Measurements from ENCODE around the gene COQ8A.

Gene COQ8A

DNA sequence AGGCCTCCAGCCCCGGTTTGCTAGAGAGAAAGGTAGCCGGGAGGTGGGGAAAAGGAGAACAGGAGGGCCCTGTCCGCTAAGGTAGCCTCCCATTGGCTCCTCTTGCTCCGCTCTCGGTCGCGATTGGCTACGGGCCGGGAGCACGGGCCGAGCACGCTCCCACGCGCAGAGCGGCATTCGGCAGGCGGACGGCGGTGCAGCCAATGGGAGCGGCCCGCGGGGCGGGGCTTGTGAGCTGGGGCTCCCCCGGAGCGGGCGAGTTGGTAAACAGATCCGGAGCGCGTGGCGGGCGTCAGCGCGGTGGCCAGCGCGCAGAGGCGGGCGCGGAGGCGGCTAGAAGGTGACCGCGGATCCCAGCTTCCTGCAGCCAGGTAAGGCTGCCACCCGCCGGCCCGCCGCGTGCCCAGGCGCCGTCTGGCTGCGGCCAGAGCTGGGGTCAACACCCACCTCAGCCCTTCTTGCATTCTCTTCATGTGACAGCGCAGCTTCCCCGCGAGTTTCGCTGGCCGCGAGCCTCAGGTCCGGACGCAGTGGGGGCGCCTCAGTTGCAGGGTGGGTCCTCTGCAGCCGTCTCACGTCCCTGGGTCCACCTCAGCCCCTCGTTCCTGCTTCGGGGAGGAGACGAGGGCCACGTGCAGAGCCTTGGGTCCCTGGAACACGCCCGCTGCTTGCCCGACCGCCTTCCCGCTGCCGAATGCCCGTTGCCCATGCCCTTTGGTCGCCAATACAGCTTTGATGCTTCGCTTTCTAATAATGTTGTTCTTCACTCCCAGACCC, at the start of gene COQ8A:
Gene COQ8A (plus strand): TSS at position 266 of the 777 bp plus-strand sequence. CDS start 21,092 bp downstream, outside the sequence.
- POLR2A ChIA-PET (ENCODE audit: low non-redundant PET): interaction anchor here (0.6 kb wide), 1 partner anchor 28 kb away, joined by 3 read pairs; no protein-coding TSS in a partner anchor
- TF ChIP-seq, protein P1, sequence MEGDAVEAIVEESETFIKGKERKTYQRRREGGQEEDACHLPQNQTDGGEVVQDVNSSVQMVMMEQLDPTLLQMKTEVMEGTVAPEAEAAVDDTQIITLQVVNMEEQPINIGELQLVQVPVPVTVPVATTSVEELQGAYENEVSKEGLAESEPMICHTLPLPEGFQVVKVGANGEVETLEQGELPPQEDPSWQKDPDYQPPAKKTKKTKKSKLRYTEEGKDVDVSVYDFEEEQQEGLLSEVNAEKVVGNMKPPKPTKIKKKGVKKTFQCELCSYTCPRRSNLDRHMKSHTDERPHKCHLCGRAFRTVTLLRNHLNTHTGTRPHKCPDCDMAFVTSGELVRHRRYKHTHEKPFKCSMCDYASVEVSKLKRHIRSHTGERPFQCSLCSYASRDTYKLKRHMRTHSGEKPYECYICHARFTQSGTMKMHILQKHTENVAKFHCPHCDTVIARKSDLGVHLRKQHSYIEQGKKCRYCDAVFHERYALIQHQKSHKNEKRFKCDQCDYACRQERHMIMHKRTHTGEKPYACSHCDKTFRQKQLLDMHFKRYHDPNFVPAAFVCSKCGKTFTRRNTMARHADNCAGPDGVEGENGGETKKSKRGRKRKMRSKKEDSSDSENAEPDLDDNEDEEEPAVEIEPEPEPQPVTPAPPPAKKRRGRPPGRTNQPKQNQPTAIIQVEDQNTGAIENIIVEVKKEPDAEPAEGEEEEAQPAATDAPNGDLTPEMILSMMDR (conservative IDR thresholded peaks at IDR 0.05; ENCODE audit: low read depth): no peak
- peak within 1 kb of the TSS; percentile 98 for H3K27ac ChIP-seq
- DNase-seq (ENCODE audit: low spot score): peak; percentile 100
- CTCF ChIA-PET: interaction anchor here (0.6 to 1.1 kb wide), 3 partner anchors 10 to 391 kb away, joined by 3 to 5 read pairs (median 3); no protein-coding TSS in a partner anchor

DNA sequence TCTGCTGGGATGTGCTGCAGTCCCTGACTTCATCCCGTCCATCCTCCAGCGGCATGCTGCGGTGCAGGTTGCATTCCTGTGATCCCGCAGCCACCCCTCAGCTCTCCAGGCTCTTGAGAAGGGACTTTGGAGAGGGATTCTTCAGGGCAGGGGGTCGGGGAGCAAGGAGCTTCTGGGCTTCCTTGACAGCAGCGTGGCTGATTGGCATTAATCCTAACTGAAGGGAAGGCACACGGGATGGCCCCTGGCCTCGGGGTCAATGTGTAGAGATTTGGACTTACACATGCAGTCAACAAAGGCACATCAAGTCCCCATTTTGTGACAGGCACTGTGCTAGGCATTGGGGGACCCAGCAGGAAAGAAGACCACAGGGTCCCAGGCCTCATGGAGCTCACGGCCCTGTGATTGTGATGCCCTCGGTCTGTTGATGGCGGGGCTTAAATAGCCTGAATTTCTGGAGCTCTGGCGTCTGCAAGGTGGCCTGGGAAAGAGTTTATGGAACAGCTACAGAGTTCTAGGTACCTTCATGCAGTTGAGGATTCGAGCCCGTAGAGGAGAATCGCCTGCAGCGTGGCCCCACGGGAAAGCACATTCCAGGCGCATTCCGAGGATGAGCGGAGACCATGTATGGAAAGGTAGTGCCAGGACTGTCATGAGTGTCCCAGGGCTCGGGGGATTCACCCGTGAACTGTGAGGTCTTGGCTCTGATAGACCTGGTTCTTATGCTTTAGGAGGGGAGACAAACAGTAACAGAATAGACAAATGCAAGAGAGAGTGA, 49.6 kb upstream of the COQ8A start:
- no peak overlapping the region for H3K27ac ChIP-seq
- DNase-seq (ENCODE audit: low spot score): no peak
- POLR2A ChIA-PET (ENCODE audit: low non-redundant PET): no interaction called here
- TF ChIP-seq, protein P1 (conservative IDR thresholded peaks at IDR 0.05; ENCODE audit: low read depth): no peak
- CTCF ChIA-PET: interaction anchor here (0.5 to 1.6 kb wide), 4 partner anchors 23 to 264 kb away, joined by 3 to 5 read pairs (median 4); no protein-coding TSS in a partner anchor

DNA sequence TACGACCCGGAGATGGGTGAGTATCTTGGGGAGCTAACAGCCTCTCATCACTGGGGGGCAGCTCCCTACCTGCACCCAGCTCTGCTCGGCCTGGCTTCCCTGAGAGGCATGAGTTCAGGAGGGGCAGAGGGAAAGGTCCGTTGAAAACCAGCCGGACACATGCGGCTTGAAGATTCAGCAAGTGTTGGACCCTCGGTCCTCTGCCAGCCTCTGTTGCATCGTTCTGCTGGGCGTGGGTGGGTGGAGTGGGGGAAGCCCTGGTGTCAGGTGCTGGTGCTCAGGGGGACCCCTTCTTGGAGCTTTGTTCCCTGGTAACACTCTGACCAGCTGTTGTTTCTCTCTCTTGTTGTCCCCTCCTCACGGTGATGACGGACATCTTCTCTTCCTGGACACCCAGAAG, 48.7 kb upstream of the COQ8A start:
- H3K27ac ChIP-seq: no peak overlapping the region
- ChIA-PET CTCF (interaction anchor here (0.6 to 1.6 kb wide), 2 partner anchors 265 to 342 kb away, joined by 5 read pairs; no protein-coding TSS in a partner anchor), POLR2A (ENCODE audit: low non-redundant PET) (no interaction called here)
- TF ChIP-seq, protein P1 (conservative IDR thresholded peaks at IDR 0.05; ENCODE audit: low read depth): no peak
- no peak for DNase-seq (ENCODE audit: low spot score)

DNA sequence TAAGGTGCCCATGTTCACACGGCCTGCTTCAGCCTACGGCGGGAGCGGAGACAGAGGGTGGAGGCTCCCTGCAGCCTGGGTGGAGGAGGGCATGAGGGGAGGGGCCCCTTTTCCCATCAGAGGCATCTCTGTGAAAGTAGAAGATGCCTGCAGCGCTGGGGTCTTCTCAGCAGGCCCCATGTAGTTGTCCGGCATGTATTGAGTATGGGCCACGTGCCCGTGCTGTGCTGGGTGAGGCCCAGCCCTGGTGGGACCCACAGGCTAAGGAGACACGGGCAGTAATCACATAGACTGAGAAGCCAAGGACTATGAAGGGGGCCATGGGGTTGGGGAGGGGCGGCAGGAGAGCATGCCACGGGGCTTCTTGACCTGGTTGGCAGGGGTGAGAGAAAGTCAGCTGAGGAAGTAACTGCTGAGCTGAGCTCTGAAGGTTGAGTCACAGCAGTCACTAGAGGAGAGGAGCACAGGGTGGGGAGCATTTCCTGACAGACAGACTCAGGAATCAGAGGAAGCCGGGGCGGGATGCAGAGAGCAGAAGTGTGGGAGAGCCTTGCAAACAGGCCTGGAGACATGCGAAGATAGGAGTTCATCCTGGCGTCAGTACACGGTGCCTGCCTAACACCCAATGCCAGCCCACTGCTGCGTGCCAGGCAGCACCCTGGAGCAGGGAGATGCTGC, 48.1 kb upstream of the COQ8A start:
- DNase-seq (ENCODE audit: low spot score): no peak
- no peak overlapping the region for H3K27ac ChIP-seq
- TF ChIP-seq, protein P1 (conservative IDR thresholded peaks at IDR 0.05; ENCODE audit: low read depth): no peak
- POLR2A ChIA-PET (ENCODE audit: low non-redundant PET): no interaction called here
- CTCF ChIA-PET: interaction anchor here (0.6 to 1.6 kb wide), 2 partner anchors 266 to 342 kb away, joined by 5 read pairs; no protein-coding TSS in a partner anchor

DNA sequence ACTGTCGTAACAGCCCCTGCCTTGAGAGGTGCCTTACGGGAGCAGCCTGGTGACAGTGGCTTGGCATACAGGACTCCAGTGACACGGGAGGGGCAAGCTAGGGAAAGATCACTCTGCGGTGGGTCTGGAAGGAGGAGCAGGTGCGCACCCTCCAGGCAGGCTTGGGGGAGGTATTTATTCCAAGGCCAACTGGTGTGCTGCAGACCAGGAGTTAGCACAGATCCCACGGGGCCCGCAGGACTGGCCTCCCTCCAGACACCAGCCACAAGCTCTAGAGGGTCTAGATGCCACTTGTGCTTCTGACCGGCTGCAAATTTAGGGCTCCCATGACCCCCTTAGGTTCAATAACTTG, 47.6 kb upstream of the COQ8A start:
- TF ChIP-seq, protein P1 (conservative IDR thresholded peaks at IDR 0.05; ENCODE audit: low read depth): no peak
- POLR2A ChIA-PET (ENCODE audit: low non-redundant PET): no interaction called here
- DNase-seq (ENCODE audit: low spot score): no peak
- CTCF ChIA-PET: no interaction called here
- no peak overlapping the region for H3K27ac ChIP-seq

DNA sequence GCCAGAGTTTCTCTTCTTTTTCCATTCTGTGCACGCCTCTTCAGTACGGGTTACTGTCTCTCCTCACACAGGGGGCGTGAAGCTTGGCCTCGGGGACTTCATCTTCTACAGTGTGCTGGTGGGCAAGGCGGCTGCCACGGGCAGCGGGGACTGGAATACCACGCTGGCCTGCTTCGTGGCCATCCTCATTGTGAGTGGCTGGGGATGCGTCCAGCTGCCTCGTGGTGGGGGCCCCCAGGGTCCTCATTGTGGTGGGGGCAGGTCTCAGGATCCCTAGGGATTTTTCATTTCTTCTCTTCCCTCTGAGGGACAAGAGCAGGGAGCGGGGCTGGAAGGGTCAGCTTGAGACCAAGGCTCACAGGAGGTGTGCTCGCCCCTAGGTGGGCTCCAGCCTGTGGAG, 46.2 kb upstream of the COQ8A start:
- POLR2A ChIA-PET (ENCODE audit: low non-redundant PET): no interaction called here
- DNase-seq (ENCODE audit: low spot score): no peak
- CTCF ChIA-PET: interaction anchor here (0.6 to 0.7 kb wide), 3 partner anchors 196 to 489 kb away, joined by 3 read pairs; no protein-coding TSS in a partner anchor
- no peak overlapping the region for H3K27ac ChIP-seq
- TF ChIP-seq, protein P1 (conservative IDR thresholded peaks at IDR 0.05; ENCODE audit: low read depth): no peak

Measured in RWPE1 (cell line).